Cerebellar cortex (tissue), 1 donor: ENCODE measurements around the gene HTR1D.
"Not testable (repeated sequence)": the region's sequence is repeated elsewhere in the genome, so short reads cannot be mapped to it uniquely, and the experiment has no call there.

Source experiments
- DNase-seq: peaks from one replicate; pipeline ENCODE4 v3.0.0-alpha.2; 2015; ENCODE audit warnings: low spot score

Gene HTR1D

DNA sequence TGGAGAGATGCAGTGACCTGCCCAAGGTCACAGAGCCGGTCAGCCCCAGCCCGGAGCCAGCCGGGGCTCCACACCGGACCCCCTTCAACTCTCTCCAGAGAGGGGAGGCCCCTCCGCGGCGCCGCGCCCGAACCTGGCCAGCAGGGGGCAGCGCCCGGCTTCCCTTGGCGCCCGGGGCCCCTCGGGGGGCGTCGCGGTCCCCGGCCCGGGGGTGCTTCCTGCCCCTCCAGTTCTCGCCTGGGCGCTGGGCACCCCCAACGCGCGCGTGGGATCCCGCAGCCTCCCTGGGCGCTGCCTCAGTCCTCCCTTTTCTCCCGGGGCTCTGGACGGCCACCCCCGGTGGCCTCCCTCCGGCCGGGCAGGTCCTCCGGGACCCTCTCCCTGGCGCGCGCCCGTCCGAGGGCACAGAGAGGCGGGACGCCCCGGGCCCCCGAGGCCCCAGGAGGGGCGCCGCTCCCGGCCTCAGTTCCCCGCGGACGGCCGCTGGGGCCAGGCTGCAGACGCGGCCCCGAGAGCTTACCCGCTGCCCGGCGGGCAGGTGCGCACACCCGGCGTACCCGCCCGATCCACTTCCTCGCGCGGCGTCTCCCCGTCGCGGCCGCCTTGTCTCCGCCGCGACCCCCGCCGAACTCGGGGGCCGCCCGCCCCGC, 406 bp downstream of the HTR1D start:
- no peak for DNase-seq

DNA sequence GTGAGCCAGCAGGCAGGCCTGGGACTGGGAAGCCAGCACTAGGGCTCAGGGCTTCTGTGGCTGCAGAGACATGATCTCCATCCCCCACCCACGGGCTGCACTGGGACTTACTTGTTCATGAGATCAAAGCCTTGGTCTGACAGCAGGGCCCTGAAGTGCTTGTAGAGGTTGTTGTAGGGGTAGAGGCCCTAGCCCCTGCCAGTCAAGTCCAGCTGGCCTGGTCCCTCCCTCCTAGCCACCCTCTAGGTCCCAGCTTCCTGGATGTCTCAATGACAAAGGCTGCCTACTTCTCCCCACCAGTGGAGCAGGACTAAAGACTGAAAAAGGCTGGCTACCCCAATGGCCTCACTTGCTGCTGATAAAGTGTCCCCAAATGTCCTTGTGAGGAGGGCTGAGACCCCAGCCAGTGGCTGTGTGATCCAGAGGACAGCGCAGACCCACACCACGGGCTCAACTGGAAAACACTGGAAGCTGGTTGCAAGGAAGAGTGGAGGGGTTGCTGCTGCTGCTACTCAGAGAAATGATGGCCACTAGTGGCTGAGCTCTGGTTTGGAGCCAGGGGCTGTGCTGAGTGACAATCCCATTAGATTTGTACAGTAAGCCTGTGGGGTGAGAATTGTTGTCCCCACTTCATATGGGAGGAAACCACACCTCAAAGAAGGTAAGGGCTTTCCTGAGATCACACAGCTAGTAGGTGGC, 1.4 kb downstream of the HTR1D start:
- no peak for DNase-seq

DNA sequence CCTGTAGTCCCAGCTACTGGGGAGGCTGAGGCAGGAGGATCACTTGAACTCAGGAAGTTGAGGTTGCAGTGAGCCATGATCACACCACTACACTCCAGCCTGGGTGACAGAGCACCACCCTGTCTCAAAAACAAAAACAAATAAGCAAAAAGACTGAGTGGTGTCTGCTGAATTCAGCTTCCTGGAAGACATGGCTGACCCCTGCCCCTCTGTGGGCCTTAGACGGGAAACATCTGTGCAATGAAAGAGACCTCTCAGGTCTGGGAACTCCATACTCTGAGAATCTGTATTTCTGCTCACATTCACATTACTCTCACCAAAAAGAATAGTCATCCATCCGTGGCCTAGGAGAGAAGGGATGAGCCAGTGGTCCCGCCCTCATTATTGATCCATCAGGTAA, 2.0 kb downstream of the HTR1D start:
- DNase-seq: no peak

DNA sequence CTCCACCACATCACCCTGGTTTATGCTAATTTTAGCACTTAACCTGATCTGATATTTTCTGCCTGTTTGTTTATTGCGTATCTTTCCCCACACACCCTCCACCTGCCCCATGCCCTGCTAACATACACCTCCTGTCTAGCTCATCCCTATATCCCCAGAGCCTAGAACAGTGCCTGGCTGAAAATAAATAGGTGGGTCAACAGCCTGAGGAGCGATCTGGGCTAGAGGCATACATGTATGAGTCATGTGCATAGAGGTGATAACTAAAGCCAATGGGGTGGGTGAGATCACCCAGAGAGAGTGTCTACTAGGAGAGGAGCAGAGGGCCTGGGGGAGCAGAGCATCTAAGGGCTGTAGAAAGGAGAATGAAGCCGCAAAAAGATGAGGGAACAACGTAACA, 2.7 kb downstream of the HTR1D start:
- DNase-seq: no peak

DNA sequence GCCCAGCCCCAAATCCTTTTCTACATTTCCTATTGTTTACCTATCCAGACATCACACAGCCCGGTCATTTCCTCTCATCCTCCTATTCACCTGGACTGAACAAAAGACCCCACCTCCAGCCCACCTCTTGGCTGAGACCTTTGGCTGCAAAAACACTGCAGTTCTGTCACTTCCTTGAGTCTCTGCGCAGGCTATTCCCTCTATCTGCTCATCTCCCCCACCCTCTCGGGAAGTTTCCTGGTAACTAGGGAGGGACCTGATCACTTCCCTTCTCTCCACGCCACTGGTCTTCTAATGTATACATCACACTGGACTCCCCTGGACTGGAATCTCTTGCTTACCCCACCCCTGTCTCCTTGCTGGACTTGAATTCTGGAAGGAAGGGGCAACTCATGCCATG, 5.3 kb downstream of the HTR1D start:
- no peak for DNase-seq

DNA sequence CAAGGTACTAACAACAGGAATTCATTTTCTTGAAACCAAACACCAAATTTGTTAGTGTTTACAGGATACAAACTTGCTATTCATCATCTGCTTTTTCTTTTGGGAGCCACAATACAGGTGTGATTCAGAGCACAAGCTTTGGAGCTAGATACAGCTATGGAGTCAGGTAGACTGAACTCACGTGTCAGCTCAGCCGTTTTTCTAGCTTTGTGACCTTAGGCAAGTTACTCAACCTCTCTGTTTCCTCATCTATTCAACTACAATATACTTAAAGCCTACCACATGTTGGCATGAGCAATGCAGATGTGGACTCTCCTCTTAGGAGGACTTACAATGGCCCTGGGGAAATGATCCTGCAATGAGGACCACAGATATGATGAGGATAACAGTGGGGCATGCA, 6.3 kb downstream of the HTR1D start:
- no peak for DNase-seq

DNA sequence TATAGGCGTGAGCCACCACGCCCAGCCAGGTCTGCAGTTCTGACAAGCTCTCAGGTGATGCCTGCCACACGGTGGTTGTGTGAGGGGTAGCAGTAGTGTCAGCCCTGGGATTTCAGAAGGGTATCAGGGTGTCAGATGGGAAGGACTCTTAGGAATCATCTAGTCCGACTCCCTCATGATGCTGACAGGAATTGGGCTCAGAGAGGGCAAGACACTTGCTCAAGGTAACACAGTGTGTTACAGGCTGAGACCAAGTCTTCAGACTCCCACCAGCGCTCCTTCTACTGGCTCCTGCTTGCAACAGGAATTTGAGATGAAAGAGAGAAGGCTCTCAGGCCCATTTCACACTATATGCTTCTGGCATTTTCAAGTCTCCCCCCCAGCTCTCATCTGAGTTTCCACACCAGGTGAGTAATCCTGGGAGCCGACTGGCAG, 6.9 kb downstream of the HTR1D start:
- peak; percentile 9 for DNase-seq

DNA sequence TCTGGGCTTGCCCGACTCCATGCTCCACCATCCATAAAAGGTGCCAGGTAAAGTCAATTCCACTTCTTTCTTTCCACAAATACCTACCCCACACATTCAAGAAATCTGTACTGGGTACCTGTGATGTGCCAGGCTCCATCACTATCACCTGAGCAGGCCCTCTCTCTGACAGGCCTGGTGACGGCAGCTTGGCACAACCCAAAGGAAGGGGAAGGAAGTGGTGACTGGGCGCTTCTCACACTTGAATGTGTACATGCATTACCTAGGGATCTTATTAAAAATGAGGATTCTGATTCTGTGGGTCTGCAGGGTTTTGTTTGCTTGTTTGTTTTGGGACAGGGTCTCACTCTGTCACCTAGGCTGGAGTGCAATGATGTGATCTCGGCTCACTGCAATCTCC, 7.5 kb downstream of the HTR1D start:
- no peak for DNase-seq

DNA sequence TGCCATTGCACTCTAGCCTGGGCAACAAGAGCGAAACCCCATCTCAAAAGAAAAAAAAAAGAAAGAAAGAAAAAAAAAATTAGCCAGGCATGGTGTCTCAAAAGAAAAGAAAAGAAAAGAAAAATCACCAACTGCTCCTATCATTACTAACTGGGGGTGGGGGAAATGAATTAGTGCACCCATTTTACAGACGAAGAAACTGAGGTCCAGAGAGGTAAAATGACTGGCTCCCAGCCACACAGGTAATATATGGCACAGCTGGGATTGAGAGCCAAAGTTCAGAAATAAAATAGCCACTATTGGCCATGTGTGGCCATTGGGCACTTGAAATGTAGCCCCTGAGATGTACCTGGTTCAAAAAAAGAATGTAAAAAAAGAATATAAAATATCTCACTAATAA, 8.8 kb downstream of the HTR1D start:
- no peak for DNase-seq

DNA sequence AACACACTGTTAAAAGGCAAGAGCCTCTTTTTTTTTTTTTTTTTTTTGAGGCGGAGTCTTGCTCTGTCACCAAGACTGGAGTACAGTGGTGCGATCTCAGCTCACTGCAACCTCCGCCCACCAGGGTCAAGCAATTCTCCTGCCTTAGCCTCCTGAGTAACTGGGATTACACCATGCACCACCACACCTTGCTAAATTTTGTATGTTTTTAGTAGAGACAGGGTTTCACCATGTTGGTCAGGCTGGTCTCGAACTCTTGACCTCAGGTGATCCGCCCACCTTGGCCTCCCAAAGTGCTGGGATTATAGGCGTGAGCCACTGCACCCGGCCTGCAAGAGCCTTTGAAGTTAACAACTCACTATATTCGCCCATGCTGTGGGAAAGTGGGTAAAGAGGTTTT, 9.6 kb downstream of the HTR1D start:
- DNase-seq: not testable (repeated sequence)

DNA sequence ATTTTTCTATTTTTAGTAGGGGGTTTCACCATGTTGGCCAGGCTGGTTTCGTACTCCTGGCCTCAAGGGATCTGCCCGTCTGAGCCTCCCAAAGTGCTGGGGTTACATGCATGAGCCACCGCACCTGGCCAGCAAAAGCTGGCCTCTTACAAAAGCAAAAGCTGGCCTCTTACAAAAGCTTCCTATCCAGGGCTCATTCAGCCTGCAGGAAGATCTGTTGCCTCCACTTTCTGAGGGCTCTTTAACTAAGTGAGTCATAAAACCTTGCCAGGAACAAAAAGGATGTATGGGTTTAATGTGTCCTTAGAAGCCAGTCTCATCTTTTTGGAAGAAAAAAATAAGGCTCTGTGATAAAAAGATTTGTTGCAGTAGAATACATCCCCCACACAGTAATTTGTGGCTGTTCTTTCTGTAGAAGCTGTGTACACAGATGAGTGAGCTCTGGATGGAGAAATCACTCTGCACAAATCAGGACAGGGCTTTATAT, 15.0 kb downstream of the HTR1D start:
- DNase-seq: no peak

DNA sequence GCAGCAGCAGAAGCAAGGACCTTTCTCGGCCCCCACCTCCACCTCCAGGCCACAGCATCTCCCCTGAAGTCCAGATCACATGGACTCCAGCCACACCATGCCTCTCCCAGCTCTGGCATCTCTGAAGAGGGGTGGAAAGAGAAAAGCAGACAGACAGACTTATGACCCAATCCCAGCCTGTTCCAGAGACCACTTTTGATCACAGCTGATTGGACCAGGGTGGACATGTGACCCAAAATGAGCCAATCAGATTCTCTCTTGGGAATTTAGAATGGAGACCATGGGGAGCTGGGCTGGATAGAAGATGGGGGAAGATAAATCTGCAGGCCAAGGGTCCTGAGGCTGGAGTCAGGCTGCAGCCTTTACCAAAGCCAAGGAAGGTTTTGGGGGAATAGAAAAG, 16.4 kb downstream of the HTR1D start:
- no peak for DNase-seq

DNA sequence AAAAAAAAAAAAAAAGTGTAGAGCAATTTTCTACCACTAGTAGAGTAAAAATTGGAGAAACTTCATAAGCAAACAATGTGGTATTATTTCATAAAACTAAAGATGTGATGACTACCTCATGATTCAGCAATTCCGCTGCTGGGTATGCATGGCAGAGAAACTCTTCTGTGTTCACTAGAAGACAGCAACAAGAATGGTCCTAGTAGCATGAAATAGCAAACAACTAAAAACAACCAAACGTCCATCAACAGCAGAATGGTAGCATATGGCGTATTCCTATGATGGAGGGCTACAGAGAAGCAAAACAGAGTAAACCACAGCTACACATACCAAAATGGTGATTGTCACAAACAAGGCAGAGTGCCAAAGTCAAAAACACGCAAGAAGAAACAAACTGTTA, 18.9 kb downstream of the HTR1D start:
- DNase-seq: no peak

DNA sequence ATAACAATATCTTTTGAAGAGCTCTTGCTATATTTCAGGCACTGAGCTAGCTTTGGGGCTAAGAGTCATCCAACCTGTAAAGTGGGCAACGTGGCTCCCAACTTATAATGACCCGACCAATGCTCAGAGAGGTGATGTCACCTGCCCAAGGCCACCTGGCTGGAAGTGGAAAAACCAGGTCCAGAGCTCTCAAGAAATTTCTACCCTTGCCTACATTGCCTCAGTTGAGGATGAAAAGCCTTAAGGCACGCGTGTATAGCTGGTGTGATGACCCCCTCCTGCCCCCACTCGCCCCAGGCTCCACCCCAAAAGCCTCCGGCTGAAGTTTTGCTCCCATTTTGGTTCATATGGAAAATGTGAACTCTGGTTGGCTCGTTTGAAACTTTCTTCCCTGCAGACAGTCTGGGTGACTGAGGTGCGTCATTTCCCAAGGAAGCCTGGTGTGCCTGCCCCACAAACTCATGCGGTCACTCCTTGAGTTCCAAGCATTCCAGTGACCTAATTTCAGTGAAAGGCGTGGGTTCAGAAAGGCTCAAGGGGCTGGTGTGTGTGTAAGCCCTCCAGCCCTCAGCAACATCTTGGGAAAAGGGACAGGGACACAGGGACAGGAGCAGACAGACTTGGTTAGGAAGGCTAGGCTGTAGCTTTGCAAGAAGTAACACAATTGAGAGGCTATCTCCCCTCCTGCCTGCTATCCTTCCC, 20.5 kb downstream of the HTR1D start:
- DNase-seq: no peak

DNA sequence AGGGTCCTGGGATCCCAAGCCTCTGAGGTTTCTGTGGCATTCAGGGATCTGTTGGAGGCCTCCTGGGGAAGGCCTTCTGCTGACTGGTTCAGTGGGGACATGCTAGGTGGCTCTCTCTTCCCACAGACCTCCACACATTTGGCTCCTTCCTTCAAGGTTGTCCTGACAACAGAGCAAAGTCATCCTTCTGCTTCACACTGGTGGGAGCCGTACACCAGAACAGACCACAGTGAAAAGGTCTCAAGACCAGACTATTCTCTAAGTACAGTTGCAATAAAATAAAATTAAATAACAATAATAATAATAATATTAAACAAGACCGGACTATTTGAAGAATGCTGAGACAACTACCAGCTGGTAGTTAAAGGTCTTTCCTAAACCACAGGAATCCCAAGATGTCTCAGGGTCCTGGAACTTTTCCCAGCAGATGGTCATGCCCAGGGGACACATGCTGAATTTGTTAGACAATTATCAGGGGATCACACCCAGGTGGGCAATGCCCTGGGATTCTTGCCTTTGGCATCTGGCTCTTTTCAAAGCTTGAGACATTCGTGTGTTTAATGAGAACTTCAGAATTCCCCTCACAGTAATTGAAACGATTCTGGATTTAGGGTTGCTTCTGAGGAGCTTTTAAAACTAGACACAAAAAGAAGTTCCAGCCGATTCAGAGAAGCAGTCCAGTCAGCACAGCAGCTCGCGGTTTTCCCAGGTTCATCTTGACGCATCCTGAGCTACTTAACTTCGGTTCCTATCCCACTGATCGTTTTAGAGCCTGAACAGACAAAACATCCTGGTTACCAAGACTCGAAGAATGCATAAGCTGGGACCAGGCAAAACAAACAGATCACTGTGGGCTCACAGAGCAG, 22.9 kb downstream of the HTR1D start:
- no peak for DNase-seq

DNA sequence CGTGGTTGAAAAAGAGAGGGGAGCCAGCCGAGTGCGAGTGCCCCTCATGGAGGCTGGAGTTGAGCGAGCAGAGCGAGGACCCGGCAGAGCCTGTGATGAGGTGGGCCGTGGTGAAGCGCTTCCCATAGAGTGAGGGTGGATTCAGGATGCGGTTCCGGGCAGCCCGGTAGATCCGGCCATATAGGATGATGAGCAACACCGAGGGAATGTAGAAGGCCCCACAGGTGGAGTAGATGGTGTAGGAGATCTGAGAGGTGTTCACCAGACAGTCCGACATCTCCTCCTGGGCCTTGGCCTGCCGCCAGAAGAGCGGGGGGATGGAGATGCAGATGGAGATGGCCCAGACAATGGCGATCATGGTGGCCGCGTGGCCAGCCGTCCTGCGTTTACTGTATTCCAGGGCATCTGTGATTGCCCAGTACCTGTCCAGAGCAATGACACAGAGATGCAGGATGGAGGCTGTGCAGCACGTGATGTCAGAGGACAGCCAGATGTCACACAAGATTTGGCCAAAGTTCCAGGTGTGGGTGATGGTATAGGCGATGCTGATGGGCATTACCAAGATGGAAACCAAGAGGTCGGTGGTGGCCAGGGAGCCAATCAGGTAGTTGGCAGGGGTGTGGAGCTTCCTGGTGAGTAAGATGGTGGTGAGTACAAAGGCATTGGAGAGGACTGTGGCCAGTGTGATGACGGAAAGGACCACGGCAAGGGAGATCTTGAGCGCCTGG, 23.7 kb downstream of the HTR1D start:
- DNase-seq: no peak

DNA sequence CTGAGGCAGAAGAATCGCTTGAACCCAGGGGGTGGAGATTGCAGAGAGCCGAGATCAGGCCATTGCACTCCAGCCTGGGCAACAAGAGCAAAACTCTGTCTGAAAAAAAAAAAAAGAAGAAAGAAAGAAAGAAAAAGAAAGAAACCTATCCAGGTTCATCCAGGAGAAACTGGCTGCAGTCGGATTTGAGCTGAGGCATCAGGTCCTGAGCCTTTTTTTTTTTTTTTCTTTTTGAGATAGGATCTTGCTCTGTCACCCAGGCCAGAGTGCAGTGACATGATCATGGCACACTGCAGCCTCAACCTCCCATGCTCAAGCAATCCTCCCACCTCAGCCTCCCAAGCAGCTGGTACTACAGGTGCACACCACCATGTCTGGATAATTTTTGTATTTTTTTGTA, 26.1 kb downstream of the HTR1D start:
- no peak for DNase-seq

DNA sequence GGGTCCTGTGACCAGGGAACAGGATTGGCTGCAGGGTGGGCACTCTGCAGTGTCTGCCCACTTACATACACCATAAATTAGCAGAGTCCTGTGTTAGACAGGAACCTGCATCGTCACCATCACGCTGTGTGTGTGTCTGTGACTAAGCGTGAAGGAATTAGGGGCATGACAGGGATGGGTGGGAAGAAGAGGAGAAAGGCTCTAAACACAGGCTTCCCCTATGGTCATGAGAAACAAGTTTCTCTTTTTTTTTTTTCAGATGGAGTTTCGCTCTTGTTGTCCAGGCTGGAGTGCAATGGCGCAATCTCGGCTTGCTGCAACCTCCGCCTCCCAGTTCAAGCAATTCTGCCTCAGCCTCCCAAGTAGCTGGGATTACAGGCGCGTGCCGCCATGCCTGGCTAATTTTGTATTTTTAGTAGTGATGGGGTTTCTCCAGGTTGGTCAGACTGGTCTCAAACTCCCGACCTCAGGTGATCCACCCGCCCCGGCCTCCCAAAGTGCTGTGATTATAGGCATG, 28.3 kb downstream of the HTR1D start:
- DNase-seq: not testable (repeated sequence)

DNA sequence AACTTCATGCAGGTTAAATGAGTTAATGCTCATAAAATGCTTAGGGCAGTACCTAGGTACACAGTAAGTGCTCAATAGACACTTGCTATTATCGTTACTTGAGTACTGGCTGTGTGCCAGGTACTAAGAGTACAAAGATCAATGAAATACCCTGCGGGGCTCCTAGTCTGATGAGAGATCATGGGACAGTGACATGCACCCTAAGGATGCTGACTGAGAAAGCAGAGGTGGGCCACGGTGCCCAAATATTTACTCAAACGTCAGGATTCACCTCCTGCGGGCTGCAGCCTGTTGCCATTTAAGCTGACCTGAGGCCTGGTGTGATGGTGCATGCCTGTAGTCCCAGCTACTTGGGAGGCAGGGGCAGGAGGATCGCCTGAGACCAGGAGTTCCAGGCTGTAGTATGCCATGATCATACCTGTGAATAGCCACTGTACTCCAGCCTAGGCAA, 28.8 kb downstream of the HTR1D start:
- DNase-seq: no peak

DNA sequence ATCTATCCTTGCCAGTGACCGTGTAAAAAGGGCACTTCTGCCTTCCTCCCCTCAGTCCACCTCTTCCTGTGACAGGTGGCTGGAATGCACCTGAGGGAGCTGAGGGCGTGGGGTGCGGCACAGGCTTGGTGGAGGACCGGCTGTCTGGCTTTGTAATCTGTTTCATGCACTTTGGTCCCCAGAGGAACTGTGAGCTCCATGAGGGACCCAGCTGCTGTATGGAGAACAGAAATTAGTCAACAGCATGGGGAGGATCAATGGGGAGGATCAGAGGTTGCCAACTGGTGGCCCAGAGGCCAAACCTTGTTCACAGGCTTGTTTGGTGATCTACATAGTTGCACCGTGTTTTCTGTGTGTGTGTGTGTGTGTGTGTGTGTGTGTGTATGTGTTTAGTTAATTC, 29.7 kb downstream of the HTR1D start:
- DNase-seq: no peak

DNA sequence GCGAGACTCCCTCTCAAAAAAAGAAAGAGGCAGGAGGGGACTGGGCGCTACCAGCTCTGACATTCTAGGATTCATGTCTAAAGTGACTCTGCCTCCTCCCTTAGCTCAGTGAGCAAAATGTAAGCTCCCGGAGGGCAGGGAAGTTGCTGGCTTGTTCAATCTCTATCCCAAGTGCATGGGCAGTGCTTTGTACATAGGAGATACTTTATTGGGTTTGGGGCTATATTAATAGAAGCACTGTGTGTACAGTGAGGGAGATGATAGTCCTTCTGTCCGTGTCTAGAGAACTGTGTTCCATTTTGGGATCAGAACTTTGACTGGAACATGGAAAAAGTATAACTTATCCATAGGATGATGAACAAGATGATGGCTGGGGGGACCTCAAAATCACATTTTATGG, 31.9 kb downstream of the HTR1D start:
- no peak for DNase-seq
